ENCODE measurements around the gene FRK. TPM values are rescaled to one million over a fixed set of nuclear protein-coding genes. Genes with fewer than 3 reads are reported as not detected.

FRK gene
- polyA plus RNA-seq, 3 donors, result not detected

DNA sequence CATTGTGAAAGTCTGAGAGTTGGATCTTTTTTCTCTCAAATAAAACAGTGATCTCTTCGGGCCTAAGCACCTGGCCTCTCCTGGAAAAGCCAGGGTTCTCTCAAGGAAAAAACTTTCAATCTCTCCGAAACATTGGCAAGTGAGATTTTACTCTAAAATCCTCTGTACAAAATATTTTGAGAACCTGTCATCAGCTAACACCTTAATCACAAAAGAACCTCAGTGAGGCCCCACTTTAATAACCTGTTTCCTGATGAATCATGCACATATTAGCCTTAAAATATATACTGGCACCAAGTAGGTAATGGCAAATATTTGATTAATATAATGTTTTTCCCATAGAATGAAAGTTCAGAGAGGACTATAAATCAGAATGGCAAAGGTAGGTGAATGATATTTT lies 177.9 kb downstream of the FRK start:
- no peaks in the 10 kb centered on the region for H3K79me2 ChIP-seq (ENCODE audit: insufficient read depth, low read length)
- H4K20me1 ChIP-seq (ENCODE audit: insufficient read depth, low read length), result no peaks in the 10 kb centered on the region
- intact Hi-C loops (cut with micrococcal nuclease), result no loop called here
- H3K27me3 Mint-ChIP-seq (ENCODE audit: low read depth in 3 of 3), result no peaks in the 10 kb centered on the region
- no peaks in the 10 kb centered on the region for H3K27me3 ChIP-seq (ENCODE audit: control insufficient read depth in 2 of 2, insufficient read depth in 2 of 2, low read length in 2 of 2)
- H3K4me3 ChIP-seq (replicated peaks in 1 of 3; ENCODE audit: low read depth in 2 of 3, low read length in 3 of 3), result no peak overlapping the region
- H2AFZ ChIP-seq (ENCODE audit: insufficient read depth, low read depth, low read length, poor library complexity, severe bottlenecking), result no peak overlapping the region
- H3K9ac ChIP-seq (ENCODE audit: insufficient read depth, low read length, poor library complexity, severe bottlenecking), result no peak overlapping the region
- no peaks in the 10 kb centered on the region for H3K4me1 Mint-ChIP-seq
- H3K4me1 ChIP-seq (ENCODE audit: control insufficient read depth in 1 of 2, insufficient read depth in 2 of 2, low read length in 2 of 2), result no peaks in the 10 kb centered on the region
- TF ChIP-seq CTCF (IDR thresholded peaks at IDR 0.05), result no peak
- DNase-seq, result no peak
- no peak overlapping the region for H3K4me2 ChIP-seq (replicated peaks; ENCODE audit: extremely low read depth, low read length, poor library complexity, severe bottlenecking)
- H3K9me3 Mint-ChIP-seq, result peaks cover 0 to 2% (median 0%) of the 10 kb centered on the region in 7 donors
- no peaks in the 10 kb centered on the region for H3K36me3 Mint-ChIP-seq
- no peak overlapping the region for H3K27ac ChIP-seq (ENCODE audit: low read depth in 1 of 2, low read length in 2 of 2)
- no peak overlapping the region for H3K27ac Mint-ChIP-seq
- H3K4me3 Mint-ChIP-seq, result no peak overlapping the region
- no peaks in the 10 kb centered on the region for H3K36me3 ChIP-seq (replicated peaks in 1 of 2; ENCODE audit: control insufficient read depth in 1 of 2, insufficient read depth in 2 of 2, low read length in 2 of 2)
- no peaks in the 10 kb centered on the region for H3K9me3 ChIP-seq (replicated peaks in 1 of 2; ENCODE audit: control insufficient read depth in 1 of 2, insufficient read depth in 1 of 2, low read length in 2 of 2)
- WGBS (ENCODE audit: insufficient coverage), result 100% methylated on average over 1 of the region's 2 CpGs

DNA sequence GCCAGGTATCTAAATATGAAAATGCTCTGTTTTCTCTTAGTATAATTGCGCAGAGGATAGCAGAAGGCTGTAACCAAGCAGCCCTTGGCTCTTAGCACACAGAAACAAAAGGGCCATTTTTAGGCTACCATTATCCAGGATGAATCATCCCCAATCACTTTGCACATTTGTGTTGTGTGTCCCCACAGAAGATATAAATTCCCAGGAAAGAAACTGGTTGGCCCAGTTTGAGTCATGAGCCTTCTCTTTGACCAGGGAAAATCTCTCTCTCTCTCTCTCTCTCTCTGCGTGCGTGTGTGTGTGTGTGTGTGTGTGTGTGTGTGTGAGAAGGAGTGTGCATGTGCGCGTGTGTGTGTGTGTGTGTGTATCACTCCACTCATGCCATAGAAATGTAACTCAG lies 178.5 kb downstream of the FRK start:
- H3K4me1 Mint-ChIP-seq, result no peaks in the 10 kb centered on the region
- Histone ChIP-seq H4K20me1 (ENCODE audit: insufficient read depth, low read length) (no peaks in the 10 kb centered on the region), H2AFZ (ENCODE audit: insufficient read depth, low read depth, low read length, poor library complexity, severe bottlenecking) (no peak overlapping the region), H3K9ac (ENCODE audit: insufficient read depth, low read length, poor library complexity, severe bottlenecking) (no peak overlapping the region), H3K4me1 (ENCODE audit: control insufficient read depth in 1 of 2, insufficient read depth in 2 of 2, low read length in 2 of 2) (no peaks in the 10 kb centered on the region), H3K79me2 (ENCODE audit: insufficient read depth, low read length) (no peaks in the 10 kb centered on the region), H3K27ac (ENCODE audit: low read depth in 1 of 2, low read length in 2 of 2) (no peak overlapping the region), H3K4me3 (replicated peaks in 1 of 3; ENCODE audit: low read depth in 2 of 3, low read length in 3 of 3) (no peak overlapping the region), H3K36me3 (replicated peaks in 1 of 2; ENCODE audit: control insufficient read depth in 1 of 2, insufficient read depth in 2 of 2, low read length in 2 of 2) (no peaks in the 10 kb centered on the region), H3K9me3 (replicated peaks in 1 of 2; ENCODE audit: control insufficient read depth in 1 of 2, insufficient read depth in 1 of 2, low read length in 2 of 2) (no peaks in the 10 kb centered on the region), H3K4me2 (replicated peaks; ENCODE audit: extremely low read depth, low read length, poor library complexity, severe bottlenecking) (no peak overlapping the region), H3K27me3 (ENCODE audit: control insufficient read depth in 2 of 2, insufficient read depth in 2 of 2, low read length in 2 of 2) (no peaks in the 10 kb centered on the region)
- H3K27me3 Mint-ChIP-seq (ENCODE audit: low read depth in 3 of 3), result no peaks in the 10 kb centered on the region
- intact Hi-C loops (cut with micrococcal nuclease), result no loop called here
- no peak overlapping the region for H3K4me3 Mint-ChIP-seq
- WGBS (ENCODE audit: insufficient coverage), result no CpG with 5 or more reads among the region's 5 CpGs
- H3K9me3 Mint-ChIP-seq, result peaks cover 0 to 2% (median 0%) of the 10 kb centered on the region in 7 donors
- H3K27ac Mint-ChIP-seq, result peak overlapping the region in 1 of 7 donors; percentile 57
- DNase-seq, result no peak
- no peaks in the 10 kb centered on the region for H3K36me3 Mint-ChIP-seq
- TF ChIP-seq CTCF (IDR thresholded peaks at IDR 0.05), result no peak

Other genes starting within 250 kb of the FRK start
- gene NT5DC1, start 40.0 kb upstream of the FRK start, polyA plus RNA-seq, result 10 to 100 TPM; 18.2 to 39.0 (median 28.3) TPM
- not detected for gene COL10A1, start 65.2 kb upstream of the FRK start, polyA plus RNA-seq
- 1 to 10 TPM; 1.8 to 3.6 (median 2.2) TPM for gene TSPYL4, start 193.2 kb upstream of the FRK start, polyA plus RNA-seq
- gene TSPYL1, start 219.0 kb upstream of the FRK start, polyA plus RNA-seq, result 10 to 100 TPM; 19.6 to 21.0 (median 20.0) TPM